ACC112 (cell line): ENCODE results near the gene RAB24.
"Not testable (repeated sequence)": the region's sequence is repeated elsewhere in the genome, so short reads cannot be mapped to it uniquely, and the experiment has no call there.

Experiments used
- H2AFZ ChIP-seq: fragments of 200-600 bp; sonication (generic); one replicate; pipeline ENCODE4 v1.6.0; 2017; ENCODE audit warnings: antibody characterized with exemption, low read length; ENCODE audit not compliant: unreplicated experiment
- H3K27ac ChIP-seq: fragments of 200-600 bp; sonication (generic); 2 replicates; pipeline ENCODE4 v1.5.1; 2014; ENCODE audit warnings: low read depth, mild to moderate bottlenecking, antibody characterized with exemption, low read length, moderate library complexity
- H3K27me3 ChIP-seq: fragments of 200-600 bp; sonication (generic); 2 replicates; pipeline ENCODE4 v1.6.1; 2014; ENCODE audit warnings: mild to moderate bottlenecking, antibody characterized with exemption, low read length, moderate library complexity, mixed read lengths; ENCODE audit not compliant: insufficient read depth
- H3K36me3 ChIP-seq: fragments of 200-600 bp; sonication (generic); 2 replicates; pipeline ENCODE4 v1.6.1; 2016; ENCODE audit warnings: mild to moderate bottlenecking, antibody characterized with exemption, low read length, moderate library complexity, mixed read lengths; ENCODE audit not compliant: insufficient read depth
- H3K4me1 ChIP-seq: fragments of 200-600 bp; sonication (generic); one replicate; pipeline ENCODE4 v1.6.1; 2016; ENCODE audit warnings: low read length, mixed read lengths; ENCODE audit not compliant: insufficient read depth, unreplicated experiment, control insufficient read depth
- H3K4me3 ChIP-seq: fragments of 200-600 bp; sonication (generic); 2 replicates; pipeline ENCODE4 v1.5.1; 2014; ENCODE audit warnings: mild to moderate bottlenecking, low read depth, low read length
- H3K79me2 ChIP-seq: fragments of 200-600 bp; sonication (generic); one replicate; pipeline ENCODE4 v1.6.0; 2016; ENCODE audit warnings: low read length; ENCODE audit not compliant: control insufficient read depth, unreplicated experiment, insufficient read depth

RAB24 gene

GRCh38 chr5:177261510-177261909 is 42.0 kb downstream of the RAB24 start:
- no peak overlapping the region for H2AFZ ChIP-seq
- H3K36me3 ChIP-seq = peaks cover 26% of the 10 kb centered on the region
- no peak overlapping the region for H3K4me3 ChIP-seq
- H3K4me1 ChIP-seq = no peaks in the 10 kb centered on the region
- H3K79me2 ChIP-seq = no peaks in the 10 kb centered on the region
- no peaks in the 10 kb centered on the region for H3K27me3 ChIP-seq
- H3K27ac ChIP-seq = no peak overlapping the region

- H3K36me3 ChIP-seq = peaks cover 27% of the 10 kb centered on the region
- H3K27me3 ChIP-seq = no peaks in the 10 kb centered on the region
- no peak overlapping the region for H3K4me3 ChIP-seq
- no peaks in the 10 kb centered on the region for H3K4me1 ChIP-seq
- H3K79me2 ChIP-seq = no peaks in the 10 kb centered on the region
- no peak overlapping the region for H3K27ac ChIP-seq
- H2AFZ ChIP-seq = no peak overlapping the region
Measured at GRCh38 chr5:177260961-177261360, 42.6 kb downstream of the RAB24 start.

- not testable (repeated sequence) for H3K4me3 ChIP-seq, H3K4me1 ChIP-seq, H3K79me2 ChIP-seq, H2AFZ ChIP-seq, H3K27ac ChIP-seq, H3K27me3 ChIP-seq
- H3K36me3 ChIP-seq = peaks cover 24% of the 10 kb centered on the region
Measured at GRCh38 chr5:177258711-177259110, 44.8 kb downstream of the RAB24 start.

DNA sequence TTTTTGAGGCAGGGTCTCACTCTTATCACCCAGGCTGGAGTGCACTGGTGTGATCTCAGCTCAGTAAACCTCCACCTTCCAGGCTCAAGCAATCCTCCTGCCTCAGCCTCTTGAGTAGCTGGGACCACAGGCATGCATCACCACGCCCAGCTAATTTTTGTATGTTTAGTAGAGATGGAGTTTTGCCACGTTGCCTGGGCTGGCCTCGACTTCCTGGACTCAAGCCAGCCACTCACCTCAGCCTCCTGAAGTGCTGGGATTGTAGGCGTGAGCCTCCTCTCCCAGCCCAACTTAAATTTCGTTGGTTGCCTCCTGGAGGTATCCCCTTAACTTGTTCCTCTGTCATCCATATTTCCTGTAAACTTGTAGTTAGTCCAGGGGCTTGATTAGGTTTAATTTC is 47.2 kb downstream of the RAB24 start:
- H2AFZ ChIP-seq = no peak overlapping the region
- H3K27ac ChIP-seq = no peak overlapping the region
- peaks cover 39% of the 10 kb centered on the region for H3K36me3 ChIP-seq
- no peak overlapping the region for H3K4me3 ChIP-seq
- no peaks in the 10 kb centered on the region for H3K79me2 ChIP-seq
- H3K27me3 ChIP-seq = no peaks in the 10 kb centered on the region
- no peaks in the 10 kb centered on the region for H3K4me1 ChIP-seq

GRCh38 chr5:177253252-177253651 is 50.3 kb downstream of the RAB24 start:
- H3K27ac ChIP-seq = no peak overlapping the region
- no peak overlapping the region for H3K4me3 ChIP-seq
- peaks cover 34% of the 10 kb centered on the region for H3K36me3 ChIP-seq
- no peaks in the 10 kb centered on the region for H3K27me3 ChIP-seq
- H3K79me2 ChIP-seq = no peaks in the 10 kb centered on the region
- no peak overlapping the region for H2AFZ ChIP-seq
- H3K4me1 ChIP-seq = no peaks in the 10 kb centered on the region
